ENCODE data around the gene COMMD7.
"Not testable (repeated sequence)": the region's sequence is repeated elsewhere in the genome, so short reads cannot be mapped to it uniquely, and the experiment has no call there.

COMMD7 gene

GRCh38 chr20:32727683-32728082 is 15.6 kb downstream of the COMMD7 start:
- peak; percentile 92 for DNase-seq (ENCODE audit: low read depth)
- H3K4me3 ChIP-seq (ENCODE audit: control insufficient read depth, low read depth, low read length): no peak overlapping the region
- no peak for TF ChIP-seq CTCF (conservative IDR thresholded peaks at IDR 0.05; ENCODE audit: control insufficient read depth, insufficient read depth, low read depth, low read length)

- no peak overlapping the region for H3K4me3 ChIP-seq (ENCODE audit: control insufficient read depth, low read depth, low read length)
- TF ChIP-seq CTCF (conservative IDR thresholded peaks at IDR 0.05; ENCODE audit: control insufficient read depth, insufficient read depth, low read depth, low read length): no peak
- no peak for DNase-seq (ENCODE audit: low read depth)
These were observed 24.4 kb downstream of the COMMD7 start for GRCh38 chr20:32718749-32719348.

GRCh38 chr20:32711346-32711745 is 31.9 kb downstream of the COMMD7 start:
- TF ChIP-seq CTCF (conservative IDR thresholded peaks at IDR 0.05; ENCODE audit: control insufficient read depth, insufficient read depth, low read depth, low read length): no peak
- DNase-seq (ENCODE audit: low read depth): no peak

GRCh38 chr20:32709632-32710121 is 33.6 kb downstream of the COMMD7 start:
- H3K4me3 ChIP-seq (ENCODE audit: control insufficient read depth, low read depth, low read length): no peak overlapping the region
- TF ChIP-seq CTCF (conservative IDR thresholded peaks at IDR 0.05; ENCODE audit: control insufficient read depth, insufficient read depth, low read depth, low read length): no peak
- no peak for DNase-seq (ENCODE audit: low read depth)

More at GRCh38 chr20:32711346-32711745, 31.9 kb downstream of the COMMD7 start:
- H3K4me3 ChIP-seq (ENCODE audit: control insufficient read depth, low read depth, low read length): no peak overlapping the region

- H3K4me3 ChIP-seq (ENCODE audit: control insufficient read depth, low read depth, low read length); DNase-seq (ENCODE audit: low read depth): not testable (repeated sequence)
These were observed 34.1 kb downstream of the COMMD7 start for GRCh38 chr20:32709029-32709631.

- no peak for TF ChIP-seq CTCF (conservative IDR thresholded peaks at IDR 0.05; ENCODE audit: control insufficient read depth, insufficient read depth, low read depth, low read length)
- no peak overlapping the region for H3K4me3 ChIP-seq (ENCODE audit: control insufficient read depth, low read depth, low read length)
- DNase-seq (ENCODE audit: low read depth): no peak
These were observed 35.3 kb downstream of the COMMD7 start for GRCh38 chr20:32707691-32708581.

- H3K4me3 ChIP-seq (ENCODE audit: control insufficient read depth, low read depth, low read length): no peak overlapping the region
These were observed 36.8 kb downstream of the COMMD7 start for GRCh38 chr20:32706486-32706885.

More at GRCh38 chr20:32706486-32706885, 36.8 kb downstream of the COMMD7 start:
- TF ChIP-seq CTCF (conservative IDR thresholded peaks at IDR 0.05; ENCODE audit: control insufficient read depth, insufficient read depth, low read depth, low read length): no peak
- DNase-seq (ENCODE audit: low read depth): no peak
